HG03060 (cell line): ENCODE measurements around the gene LRRK1.

Experiments used
- ATAC-seq: cut with Tn5 transposase; IDR thresholded peaks from one replicate; pipeline ENCODE4 v1.9.1; 2021; ENCODE audit warnings: low read depth, moderate number of reproducible peaks; ENCODE audit not compliant: unreplicated experiment

Gene LRRK1

GRCh38 chr15:101017093-101017754, 98.1 kb downstream of the LRRK1 start:
- no peak for ATAC-seq

GRCh38 chr15:101018016-101018415, 98.9 kb downstream of the LRRK1 start:
- no peak for ATAC-seq

- ATAC-seq: no peak
These were observed 99.3 kb downstream of the LRRK1 start for GRCh38 chr15:101018450-101018849.

- ATAC-seq: no peak
These were observed 100.3 kb downstream of the LRRK1 start for GRCh38 chr15:101019366-101019896.

- no peak for ATAC-seq
These were observed 101.3 kb downstream of the LRRK1 start for GRCh38 chr15:101020451-101020850.

GRCh38 chr15:101020945-101021344, 101.8 kb downstream of the LRRK1 start:
- ATAC-seq: no peak

- no peak for ATAC-seq
These were observed 103.1 kb downstream of the LRRK1 start for GRCh38 chr15:101022306-101022705.

GRCh38 chr15:101022876-101023275, 103.7 kb downstream of the LRRK1 start:
- ATAC-seq: no peak

- no peak for ATAC-seq
These were observed 104.4 kb downstream of the LRRK1 start for GRCh38 chr15:101023501-101024072.

GRCh38 chr15:101024073-101024695, 105.0 kb downstream of the LRRK1 start:
- no peak for ATAC-seq

GRCh38 chr15:101024706-101025500, 105.7 kb downstream of the LRRK1 start:
- no peak for ATAC-seq

GRCh38 chr15:101025501-101025885, 106.3 kb downstream of the LRRK1 start:
- no peak for ATAC-seq

- ATAC-seq: no peak
These were observed 106.9 kb downstream of the LRRK1 start for GRCh38 chr15:101025896-101026631.

- ATAC-seq: no peak
These were observed 107.6 kb downstream of the LRRK1 start for GRCh38 chr15:101026656-101027272.

GRCh38 chr15:101027273-101027901, 108.2 kb downstream of the LRRK1 start:
- no peak for ATAC-seq

GRCh38 chr15:101027920-101028319, 108.8 kb downstream of the LRRK1 start:
- ATAC-seq: no peak

GRCh38 chr15:101028321-101028720, 109.2 kb downstream of the LRRK1 start:
- ATAC-seq: no peak

GRCh38 chr15:101028772-101029438, 109.7 kb downstream of the LRRK1 start:
- no peak for ATAC-seq
